ENCODE data around the gene COL6A1.
"Not testable (repeated sequence)": the region's sequence is repeated elsewhere in the genome, so short reads cannot be mapped to it uniquely, and the experiment has no call there.

Gene COL6A1

GRCh38 chr21:45994759-45995685 is 13.5 kb downstream of the COL6A1 start:
- DNase-seq = no peak

GRCh38 chr21:45995686-45996179 is 14.2 kb downstream of the COL6A1 start:
- no peak for DNase-seq

- no peak for DNase-seq
Measured at GRCh38 chr21:45996311-45997204, 15.0 kb downstream of the COL6A1 start.

- no peak for DNase-seq
Measured at GRCh38 chr21:45997205-45997494, 15.6 kb downstream of the COL6A1 start.

GRCh38 chr21:45997495-45998275 is 16.1 kb downstream of the COL6A1 start:
- DNase-seq = no peak

- no peak for DNase-seq
Measured at GRCh38 chr21:45998276-45998701, 16.7 kb downstream of the COL6A1 start.

GRCh38 chr21:45998871-45999580 is 17.5 kb downstream of the COL6A1 start:
- no peak for DNase-seq

GRCh38 chr21:45999581-46000181 is 18.1 kb downstream of the COL6A1 start:
- no peak for DNase-seq

- DNase-seq = no peak
Measured at GRCh38 chr21:46000182-46000730, 18.7 kb downstream of the COL6A1 start.

GRCh38 chr21:46000731-46001641 is 19.4 kb downstream of the COL6A1 start:
- DNase-seq = no peak

GRCh38 chr21:46001821-46002681 is 20.5 kb downstream of the COL6A1 start:
- DNase-seq = no peak

- DNase-seq = no peak
Measured at GRCh38 chr21:46002841-46003574, 21.4 kb downstream of the COL6A1 start.

- DNase-seq = no peak
Measured at GRCh38 chr21:46003575-46004007, 22.0 kb downstream of the COL6A1 start.

- DNase-seq = no peak
Measured at GRCh38 chr21:46004168-46004861, 22.7 kb downstream of the COL6A1 start.

GRCh38 chr21:46005081-46005480 is 23.5 kb downstream of the COL6A1 start:
- no peak for DNase-seq

- DNase-seq = no peak
Measured at GRCh38 chr21:46005481-46005881, 23.9 kb downstream of the COL6A1 start.

- not testable (repeated sequence) for DNase-seq
Measured at GRCh38 chr21:46005894-46006546, 24.4 kb downstream of the COL6A1 start.

Data from DMS53 (cell line).